HEK293 (cell line): ENCODE data around the gene IGF1R.

Experiments used
- BCL11A ChIP-seq: fragments of 450-650 bp; formaldehyde crosslinking; IDR thresholded peaks from 2 replicates; pipeline ENCODE4 v1.5.1; 2016; ENCODE audit warnings: low read depth, missing biosample characterization, missing genetic modification characterization
- KLF16 ChIP-seq: fragments of 450-650 bp; formaldehyde crosslinking; IDR thresholded peaks from 2 replicates; pipeline ENCODE4 v1.5.1; 2017; ENCODE audit warnings: missing biosample characterization, missing genetic modification characterization
- KLF8 ChIP-seq: fragments of 450-650 bp; formaldehyde crosslinking; IDR thresholded peaks from 2 replicates; pipeline ENCODE4 v1.5.1; 2016; ENCODE audit warnings: missing biosample characterization, missing genetic modification characterization
- REPIN1 ChIP-seq: fragments of 450-650 bp; formaldehyde crosslinking; IDR thresholded peaks from 2 replicates; pipeline ENCODE4 v1.5.1; 2017; ENCODE audit warnings: missing biosample characterization, missing genetic modification characterization, low read depth
- SETDB1 ChIP-seq: IDR thresholded peaks from one replicate; pipeline ENCODE4 v1.6.1; 2017; ENCODE audit warnings: mild to moderate bottlenecking, low read length, moderate library complexity, mixed read lengths; ENCODE audit not compliant: insufficient read length
- SP2 ChIP-seq: fragments of 450-650 bp; formaldehyde crosslinking; IDR thresholded peaks from 2 replicates; pipeline ENCODE4 v1.5.1; 2016; ENCODE audit warnings: missing biosample characterization, missing genetic modification characterization
- SP3 ChIP-seq: fragments of 450-650 bp; formaldehyde crosslinking; IDR thresholded peaks from 2 replicates; pipeline ENCODE4 v1.5.1; 2016; ENCODE audit warnings: missing biosample characterization, missing genetic modification characterization
- ZFP41 ChIP-seq: fragments of 450-650 bp; formaldehyde crosslinking; IDR thresholded peaks from 2 replicates; pipeline ENCODE4 v1.5.1; 2016; ENCODE audit warnings: missing biosample characterization, missing genetic modification characterization, borderline replicate concordance
- ZNF10 ChIP-seq: fragments of 450-650 bp; formaldehyde crosslinking; IDR thresholded peaks from 2 replicates; pipeline ENCODE4 v1.5.1; 2017; ENCODE audit warnings: missing biosample characterization, missing genetic modification characterization
- ZNF140 ChIP-seq: fragments of 450-650 bp; formaldehyde crosslinking; IDR thresholded peaks from 2 replicates; pipeline ENCODE4 v1.5.1; 2016; ENCODE audit warnings: missing biosample characterization, missing genetic modification characterization
- ZNF146 ChIP-seq: fragments of 450-650 bp; formaldehyde crosslinking; IDR thresholded peaks from 2 replicates; pipeline ENCODE4 v1.5.1; 2016; ENCODE audit warnings: missing biosample characterization, missing genetic modification characterization
- ZNF155 ChIP-seq: fragments of 450-650 bp; formaldehyde crosslinking; IDR thresholded peaks from 2 replicates; pipeline ENCODE4 v1.5.1; 2016; ENCODE audit warnings: missing biosample characterization, missing genetic modification characterization
- ZNF169 ChIP-seq: fragments of 450-650 bp; formaldehyde crosslinking; IDR thresholded peaks from 2 replicates; pipeline ENCODE4 v1.5.1; 2016; ENCODE audit warnings: missing biosample characterization, missing genetic modification characterization
- ZNF2 ChIP-seq: fragments of 450-650 bp; formaldehyde crosslinking; IDR thresholded peaks from 2 replicates; pipeline ENCODE4 v1.5.1; 2016; ENCODE audit warnings: missing biosample characterization, missing genetic modification characterization
- ZNF239 ChIP-seq: fragments of 450-650 bp; formaldehyde crosslinking; IDR thresholded peaks from 2 replicates; pipeline ENCODE4 v1.5.1; 2016; ENCODE audit warnings: missing biosample characterization, missing genetic modification characterization
- ZNF404 ChIP-seq: fragments of 450-650 bp; formaldehyde crosslinking; IDR thresholded peaks from 2 replicates; pipeline ENCODE4 v1.5.1; 2017; ENCODE audit warnings: missing biosample characterization, missing genetic modification characterization
- ZNF558 ChIP-seq: fragments of 450-650 bp; formaldehyde crosslinking; IDR thresholded peaks from 2 replicates; pipeline ENCODE4 v1.5.1; 2016; ENCODE audit warnings: missing biosample characterization, missing genetic modification characterization
- ZNF561 ChIP-seq: fragments of 450-650 bp; IDR thresholded peaks from 2 replicates; pipeline ENCODE4 v1.5.1; 2018; ENCODE audit warnings: missing biosample characterization, missing genetic modification characterization, borderline replicate concordance
- ZNF600 ChIP-seq: fragments of 450-650 bp; formaldehyde crosslinking; IDR thresholded peaks from 2 replicates; pipeline ENCODE4 v1.5.1; 2016; ENCODE audit warnings: missing biosample characterization, missing genetic modification characterization
- TF ChIP-seq, protein P1 (sequence below): fragments of 450-650 bp; formaldehyde crosslinking; IDR thresholded peaks from 2 replicates; pipeline ENCODE4 v1.5.1; 2016; ENCODE audit warnings: missing biosample characterization, missing genetic modification characterization
- TF ChIP-seq, protein P2 (sequence below): fragments of 450-650 bp; formaldehyde crosslinking; IDR thresholded peaks from 2 replicates; pipeline ENCODE4 v1.5.1; 2017; ENCODE audit warnings: missing biosample characterization, mild to moderate bottlenecking, missing genetic modification characterization, moderate library complexity
- TF ChIP-seq, protein P3 (sequence below): fragments of 450-650 bp; formaldehyde crosslinking; IDR thresholded peaks from 2 replicates; pipeline ENCODE4 v1.5.1; 2016; ENCODE audit warnings: missing biosample characterization, missing genetic modification characterization
- TF ChIP-seq, protein P4 (sequence below): fragments of 450-650 bp; formaldehyde crosslinking; IDR thresholded peaks from 2 replicates; pipeline ENCODE4 v1.5.1; 2017; ENCODE audit warnings: missing biosample characterization, missing genetic modification characterization
- TF ChIP-seq, protein P5 (sequence below): fragments of 450-650 bp; formaldehyde crosslinking; IDR thresholded peaks from 2 replicates; pipeline ENCODE4 v1.5.1; 2016; ENCODE audit warnings: missing biosample characterization, missing genetic modification characterization, low read depth
- TF ChIP-seq, protein P6 (sequence below): fragments of 450-650 bp; formaldehyde crosslinking; IDR thresholded peaks from 2 replicates; pipeline ENCODE4 v1.5.1; 2016; ENCODE audit warnings: missing biosample characterization, missing genetic modification characterization
- TF ChIP-seq, protein P7 (sequence below): fragments of 450-650 bp; formaldehyde crosslinking; IDR thresholded peaks from 2 replicates; pipeline ENCODE4 v1.5.1; 2017; ENCODE audit warnings: missing biosample characterization, missing genetic modification characterization

IGF1R gene

DNA sequence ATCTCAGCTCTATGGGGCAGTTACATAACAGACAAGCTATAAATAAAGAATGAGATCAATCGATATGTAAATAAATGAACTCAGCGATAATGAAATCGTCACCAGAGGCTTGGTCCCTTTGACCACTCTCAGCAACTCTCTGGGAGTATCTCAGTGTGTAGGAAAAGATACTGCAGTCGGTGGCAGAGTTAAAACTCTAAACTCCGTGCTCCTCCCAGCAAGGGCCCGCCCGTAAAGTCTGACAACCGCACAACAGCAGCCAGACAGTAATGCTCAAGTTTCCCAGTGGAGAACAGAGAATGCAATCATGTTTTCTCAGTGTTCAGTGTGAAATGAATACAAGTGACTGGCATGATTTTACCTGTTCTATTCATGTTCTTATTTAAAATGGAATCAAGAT lies 28.3 kb upstream of the IGF1R start (continued):
- TF ChIP-seq SETDB1 (no peak), ZNF146 (tag by site-specific recombination) (no peak), KLF16 (tag by site-specific recombination) (no peak), ZNF558 (no peak), ZNF155 (no peak), ZNF140 (no peak), KLF8 (tag by site-specific recombination) (no peak), SP3 (tag by site-specific recombination) (no peak), ZNF561 (tag by site-specific recombination) (no peak), ZNF239 (tag by site-specific recombination) (no peak), ZNF404 (tag by site-specific recombination) (no peak), ZFP41 (tag by site-specific recombination) (no peak), ZNF169 (tag by site-specific recombination) (no peak), REPIN1 (tag by site-specific recombination) (no peak), ZNF10 (tag by site-specific recombination) (no peak), BCL11A (tag by site-specific recombination) (no peak), SP2 (tag by site-specific recombination) (no peak), ZNF2 (no peak), ZNF600 (tag by site-specific recombination) (peak; percentile 65)
- TF ChIP-seq, protein P1, sequence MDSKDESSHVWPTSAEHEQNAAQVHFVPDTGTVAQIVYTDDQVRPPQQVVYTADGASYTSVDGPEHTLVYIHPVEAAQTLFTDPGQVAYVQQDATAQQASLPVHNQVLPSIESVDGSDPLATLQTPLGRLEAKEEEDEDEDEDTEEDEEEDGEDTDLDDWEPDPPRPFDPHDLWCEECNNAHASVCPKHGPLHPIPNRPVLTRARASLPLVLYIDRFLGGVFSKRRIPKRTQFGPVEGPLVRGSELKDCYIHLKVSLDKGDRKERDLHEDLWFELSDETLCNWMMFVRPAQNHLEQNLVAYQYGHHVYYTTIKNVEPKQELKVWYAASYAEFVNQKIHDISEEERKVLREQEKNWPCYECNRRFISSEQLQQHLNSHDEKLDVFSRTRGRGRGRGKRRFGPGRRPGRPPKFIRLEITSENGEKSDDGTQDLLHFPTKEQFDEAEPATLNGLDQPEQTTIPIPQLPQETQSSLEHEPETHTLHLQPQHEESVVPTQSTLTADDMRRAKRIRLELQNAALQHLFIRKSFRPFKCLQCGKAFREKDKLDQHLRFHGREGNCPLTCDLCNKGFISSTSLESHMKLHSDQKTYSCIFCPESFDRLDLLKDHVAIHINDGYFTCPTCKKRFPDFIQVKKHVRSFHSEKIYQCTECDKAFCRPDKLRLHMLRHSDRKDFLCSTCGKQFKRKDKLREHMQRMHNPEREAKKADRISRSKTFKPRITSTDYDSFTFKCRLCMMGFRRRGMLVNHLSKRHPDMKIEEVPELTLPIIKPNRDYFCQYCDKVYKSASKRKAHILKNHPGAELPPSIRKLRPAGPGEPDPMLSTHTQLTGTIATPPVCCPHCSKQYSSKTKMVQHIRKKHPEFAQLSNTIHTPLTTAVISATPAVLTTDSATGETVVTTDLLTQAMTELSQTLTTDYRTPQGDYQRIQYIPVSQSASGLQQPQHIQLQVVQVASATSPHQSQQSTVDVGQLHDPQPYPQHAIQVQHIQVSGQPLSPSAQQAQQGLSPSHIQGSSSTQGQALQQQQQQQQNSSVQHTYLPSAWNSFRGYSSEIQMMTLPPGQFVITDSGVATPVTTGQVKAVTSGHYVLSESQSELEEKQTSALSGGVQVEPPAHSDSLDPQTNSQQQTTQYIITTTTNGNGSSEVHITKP (tag by site-specific recombination): no peak
- TF ChIP-seq, protein P2, sequence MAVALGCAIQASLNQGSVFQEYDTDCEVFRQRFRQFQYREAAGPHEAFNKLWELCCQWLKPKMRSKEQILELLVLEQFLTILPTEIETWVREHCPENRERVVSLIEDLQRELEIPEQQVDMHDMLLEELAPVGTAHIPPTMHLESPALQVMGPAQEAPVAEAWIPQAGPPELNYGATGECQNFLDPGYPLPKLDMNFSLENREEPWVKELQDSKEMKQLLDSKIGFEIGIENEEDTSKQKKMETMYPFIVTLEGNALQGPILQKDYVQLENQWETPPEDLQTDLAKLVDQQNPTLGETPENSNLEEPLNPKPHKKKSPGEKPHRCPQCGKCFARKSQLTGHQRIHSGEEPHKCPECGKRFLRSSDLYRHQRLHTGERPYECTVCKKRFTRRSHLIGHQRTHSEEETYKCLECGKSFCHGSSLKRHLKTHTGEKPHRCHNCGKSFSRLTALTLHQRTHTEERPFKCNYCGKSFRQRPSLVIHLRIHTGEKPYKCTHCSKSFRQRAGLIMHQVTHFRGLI (tag by site-specific recombination): no peak
- TF ChIP-seq, protein P3, sequence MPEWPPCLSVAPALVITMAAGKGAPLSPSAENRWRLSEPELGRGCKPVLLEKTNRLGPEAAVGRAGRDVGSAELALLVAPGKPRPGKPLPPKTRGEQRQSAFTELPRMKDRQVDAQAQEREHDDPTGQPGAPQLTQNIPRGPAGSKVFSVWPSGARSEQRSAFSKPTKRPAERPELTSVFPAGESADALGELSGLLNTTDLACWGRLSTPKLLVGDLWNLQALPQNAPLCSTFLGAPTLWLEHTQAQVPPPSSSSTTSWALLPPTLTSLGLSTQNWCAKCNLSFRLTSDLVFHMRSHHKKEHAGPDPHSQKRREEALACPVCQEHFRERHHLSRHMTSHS (tag by site-specific recombination): no peak
- TF ChIP-seq, protein P4, sequence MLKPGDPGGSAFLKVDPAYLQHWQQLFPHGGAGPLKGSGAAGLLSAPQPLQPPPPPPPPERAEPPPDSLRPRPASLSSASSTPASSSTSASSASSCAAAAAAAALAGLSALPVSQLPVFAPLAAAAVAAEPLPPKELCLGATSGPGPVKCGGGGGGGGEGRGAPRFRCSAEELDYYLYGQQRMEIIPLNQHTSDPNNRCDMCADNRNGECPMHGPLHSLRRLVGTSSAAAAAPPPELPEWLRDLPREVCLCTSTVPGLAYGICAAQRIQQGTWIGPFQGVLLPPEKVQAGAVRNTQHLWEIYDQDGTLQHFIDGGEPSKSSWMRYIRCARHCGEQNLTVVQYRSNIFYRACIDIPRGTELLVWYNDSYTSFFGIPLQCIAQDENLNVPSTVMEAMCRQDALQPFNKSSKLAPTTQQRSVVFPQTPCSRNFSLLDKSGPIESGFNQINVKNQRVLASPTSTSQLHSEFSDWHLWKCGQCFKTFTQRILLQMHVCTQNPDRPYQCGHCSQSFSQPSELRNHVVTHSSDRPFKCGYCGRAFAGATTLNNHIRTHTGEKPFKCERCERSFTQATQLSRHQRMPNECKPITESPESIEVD: no peak
- TF ChIP-seq, protein P5, sequence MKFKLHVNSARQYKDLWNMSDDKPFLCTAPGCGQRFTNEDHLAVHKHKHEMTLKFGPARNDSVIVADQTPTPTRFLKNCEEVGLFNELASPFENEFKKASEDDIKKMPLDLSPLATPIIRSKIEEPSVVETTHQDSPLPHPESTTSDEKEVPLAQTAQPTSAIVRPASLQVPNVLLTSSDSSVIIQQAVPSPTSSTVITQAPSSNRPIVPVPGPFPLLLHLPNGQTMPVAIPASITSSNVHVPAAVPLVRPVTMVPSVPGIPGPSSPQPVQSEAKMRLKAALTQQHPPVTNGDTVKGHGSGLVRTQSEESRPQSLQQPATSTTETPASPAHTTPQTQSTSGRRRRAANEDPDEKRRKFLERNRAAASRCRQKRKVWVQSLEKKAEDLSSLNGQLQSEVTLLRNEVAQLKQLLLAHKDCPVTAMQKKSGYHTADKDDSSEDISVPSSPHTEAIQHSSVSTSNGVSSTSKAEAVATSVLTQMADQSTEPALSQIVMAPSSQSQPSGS (tag by site-specific recombination): no peak
- TF ChIP-seq, protein P6, sequence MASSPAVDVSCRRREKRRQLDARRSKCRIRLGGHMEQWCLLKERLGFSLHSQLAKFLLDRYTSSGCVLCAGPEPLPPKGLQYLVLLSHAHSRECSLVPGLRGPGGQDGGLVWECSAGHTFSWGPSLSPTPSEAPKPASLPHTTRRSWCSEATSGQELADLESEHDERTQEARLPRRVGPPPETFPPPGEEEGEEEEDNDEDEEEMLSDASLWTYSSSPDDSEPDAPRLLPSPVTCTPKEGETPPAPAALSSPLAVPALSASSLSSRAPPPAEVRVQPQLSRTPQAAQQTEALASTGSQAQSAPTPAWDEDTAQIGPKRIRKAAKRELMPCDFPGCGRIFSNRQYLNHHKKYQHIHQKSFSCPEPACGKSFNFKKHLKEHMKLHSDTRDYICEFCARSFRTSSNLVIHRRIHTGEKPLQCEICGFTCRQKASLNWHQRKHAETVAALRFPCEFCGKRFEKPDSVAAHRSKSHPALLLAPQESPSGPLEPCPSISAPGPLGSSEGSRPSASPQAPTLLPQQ (tag by site-specific recombination): 0 out of 2 replicates have a peak, but pooled peaks have one; percentile 21
- TF ChIP-seq, protein P7, sequence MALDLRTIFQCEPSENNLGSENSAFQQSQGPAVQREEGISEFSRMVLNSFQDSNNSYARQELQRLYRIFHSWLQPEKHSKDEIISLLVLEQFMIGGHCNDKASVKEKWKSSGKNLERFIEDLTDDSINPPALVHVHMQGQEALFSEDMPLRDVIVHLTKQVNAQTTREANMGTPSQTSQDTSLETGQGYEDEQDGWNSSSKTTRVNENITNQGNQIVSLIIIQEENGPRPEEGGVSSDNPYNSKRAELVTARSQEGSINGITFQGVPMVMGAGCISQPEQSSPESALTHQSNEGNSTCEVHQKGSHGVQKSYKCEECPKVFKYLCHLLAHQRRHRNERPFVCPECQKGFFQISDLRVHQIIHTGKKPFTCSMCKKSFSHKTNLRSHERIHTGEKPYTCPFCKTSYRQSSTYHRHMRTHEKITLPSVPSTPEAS (tag by site-specific recombination): no peak
